ENCODE data around the gene VILL.

GRCh38 chr3:37971467-37971866 lies 19.1 kb upstream of the VILL start:
- TF ChIP-seq CTCF (IDR thresholded peaks at IDR 0.05) (no peak), POLR2A (IDR thresholded peaks at IDR 0.05) (no peak)
